Skeletal muscle satellite cell (primary cell): ENCODE measurements around the gene KLF16.
A peak's percentile ranks its signal among the peaks of the same experiment; 100 is the strongest.

Experiments used
- H3K27me3 ChIP-seq: 2 replicates; pipeline ENCODE4 v1.7.0; 2013; ENCODE audit warnings: low read length; ENCODE audit not compliant: control insufficient read depth, insufficient read depth
- H3K36me3 ChIP-seq: 2 replicates; pipeline ENCODE4 v1.7.0; 2013; ENCODE audit warnings: mild to moderate bottlenecking, control low read depth, low read length; ENCODE audit not compliant: insufficient read depth
- H3K4me1 ChIP-seq: 2 replicates; pipeline ENCODE4 v1.7.0; 2013; ENCODE audit warnings: low read length; ENCODE audit not compliant: control insufficient read depth, insufficient read depth
- H3K4me2 ChIP-seq: 2 replicates; pipeline ENCODE4 v1.7.0; 2013; ENCODE audit warnings: mild to moderate bottlenecking, low read length
- H3K4me3 ChIP-seq: 2 replicates; pipeline ENCODE4 v1.7.0; 2013; ENCODE audit warnings: low read length
- H3K9ac ChIP-seq: 2 replicates; pipeline ENCODE4 v1.7.0; 2013; ENCODE audit warnings: mild to moderate bottlenecking, low read depth, low read length, moderate library complexity
- H3K9me3 ChIP-seq: replicated peaks from 2 replicates; pipeline ENCODE4 v1.7.0; 2013; ENCODE audit warnings: mild to moderate bottlenecking, control low read depth, low read length

The KLF16 gene

DNA sequence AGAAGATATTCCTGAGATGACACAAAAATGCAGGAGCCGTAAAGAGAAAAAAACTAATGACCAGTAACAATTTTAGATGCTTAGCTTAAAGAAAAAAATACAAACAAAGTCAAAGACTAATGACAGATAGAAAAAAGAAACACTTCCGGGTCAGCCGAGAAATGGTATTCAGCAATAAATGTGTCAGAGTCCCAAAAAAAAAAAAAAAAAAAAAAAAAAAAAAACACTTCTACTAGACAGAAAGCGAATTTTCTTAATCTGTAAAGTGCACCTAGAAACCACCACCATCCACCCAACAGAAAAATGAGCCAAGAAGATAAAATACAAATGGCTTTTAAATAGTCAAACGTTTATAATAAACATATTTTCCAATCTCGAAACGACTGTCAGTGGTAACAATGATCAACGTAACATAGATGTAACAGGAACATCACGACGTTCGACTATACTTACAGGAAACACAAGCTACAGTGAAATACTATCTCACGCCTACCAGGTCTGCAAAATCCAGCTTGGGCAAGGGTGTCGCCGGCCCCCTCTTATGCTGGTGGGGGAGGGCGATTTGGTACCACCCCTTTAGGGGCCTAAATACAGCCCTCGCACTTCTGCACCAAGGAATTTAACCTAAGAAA, 11.3 kb upstream of the KLF16 start:
- peak overlapping the region; percentile 97 for H3K9ac ChIP-seq
- peak overlapping the region; percentile 99 for H3K4me3 ChIP-seq
- no peaks in the 10 kb centered on the region for H3K27me3 ChIP-seq

DNA sequence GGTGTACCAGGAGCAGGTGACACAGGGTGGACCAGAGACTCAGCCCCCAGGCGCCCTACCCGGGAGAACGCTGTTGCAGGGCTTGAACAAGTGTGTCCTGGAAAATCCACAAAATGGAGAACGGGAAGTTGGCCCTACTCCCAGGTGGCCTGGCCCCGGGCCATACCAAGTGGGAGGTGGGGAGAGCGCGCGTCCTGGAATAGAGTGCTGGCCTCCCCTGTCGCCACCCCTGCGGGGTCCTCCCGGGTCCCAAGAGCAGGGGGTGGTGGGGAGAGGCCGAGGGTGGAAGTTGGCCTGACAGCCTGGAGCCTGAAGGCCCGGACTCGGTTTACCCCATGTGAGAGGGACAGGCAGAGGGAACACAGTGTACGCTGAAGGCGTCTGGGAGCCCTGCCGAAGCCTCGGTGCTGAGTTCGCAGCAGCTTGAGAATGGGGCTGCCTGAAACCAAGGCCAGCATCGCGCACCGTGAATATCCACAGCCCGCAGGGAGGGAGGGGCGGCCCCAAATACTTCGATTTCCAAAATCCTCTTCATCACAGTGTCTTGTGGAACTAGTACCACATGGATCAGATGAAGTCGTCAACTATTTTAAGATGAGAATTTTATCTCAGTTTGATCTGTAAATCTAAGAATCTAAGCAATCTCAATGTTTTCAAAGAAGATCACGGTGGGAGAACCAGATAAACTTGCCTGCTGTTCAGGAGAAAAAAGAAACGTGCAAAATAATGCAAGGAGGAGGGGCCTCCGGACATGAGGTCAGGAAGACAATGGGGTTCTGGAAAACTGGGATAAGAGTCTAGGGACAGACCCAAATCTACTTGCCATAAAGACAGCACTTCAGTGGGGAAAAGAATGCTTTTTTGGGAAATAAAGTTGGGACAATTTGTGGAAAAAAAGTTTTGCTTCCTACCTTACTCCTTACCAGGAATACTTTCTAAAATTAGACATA, 10.4 kb upstream of the KLF16 start:
- H3K36me3 ChIP-seq: peaks cover 6% of the 10 kb centered on the region
- H3K9ac ChIP-seq: peak overlapping the region; percentile 97
- H3K9me3 ChIP-seq: no peaks in the 10 kb centered on the region
- H3K4me1 ChIP-seq: peaks cover 25% of the 10 kb centered on the region
- H3K4me3 ChIP-seq: peak overlapping the region; percentile 99
- H3K4me2 ChIP-seq: peak overlapping the region; percentile 95
- no peaks in the 10 kb centered on the region for H3K27me3 ChIP-seq

More for the DNA sequence above, 11.3 kb upstream of the KLF16 start:
- H3K4me2 ChIP-seq: peak overlapping the region; percentile 95
- H3K9me3 ChIP-seq: no peaks in the 10 kb centered on the region
- peaks cover 6% of the 10 kb centered on the region for H3K36me3 ChIP-seq
- H3K4me1 ChIP-seq: peaks cover 25% of the 10 kb centered on the region

DNA sequence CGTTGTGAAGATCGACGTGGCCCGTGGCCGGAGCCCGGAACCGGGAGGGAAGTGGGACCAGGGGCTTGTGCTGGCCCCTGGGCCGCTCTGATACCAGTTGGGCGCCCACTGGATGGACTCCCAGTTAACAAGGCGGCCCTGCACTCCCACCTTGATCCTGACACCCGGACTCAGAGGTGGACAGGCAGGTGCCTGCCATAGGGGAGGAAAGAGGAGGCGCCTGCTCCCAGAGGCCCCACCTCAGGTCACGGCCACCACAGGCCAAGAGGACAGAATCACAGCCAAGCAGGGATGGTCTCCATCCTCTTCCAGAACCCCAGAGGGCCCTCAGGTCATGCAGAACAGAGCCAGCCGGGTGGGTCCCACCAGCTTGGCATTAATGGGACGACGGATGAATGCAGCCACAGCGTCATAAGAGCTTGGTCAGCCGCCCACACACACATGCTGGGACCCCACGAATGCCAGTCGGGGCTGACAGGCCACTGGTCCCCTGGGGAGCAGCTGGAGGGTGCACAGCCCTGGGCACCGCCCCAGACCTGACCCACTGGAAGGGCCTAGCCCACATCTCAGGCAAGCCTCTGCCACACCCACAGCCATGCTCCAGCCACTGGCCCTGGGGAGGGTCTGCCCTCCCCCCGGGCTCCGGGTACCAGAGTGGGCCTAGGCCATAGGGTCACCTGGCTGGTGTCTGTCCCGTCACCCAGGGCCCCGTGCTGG, 9.6 kb upstream of the KLF16 start:
- H3K4me3 ChIP-seq: peak overlapping the region; percentile 99
- H3K4me1 ChIP-seq: peaks cover 25% of the 10 kb centered on the region
- peak overlapping the region; percentile 95 for H3K4me2 ChIP-seq
- H3K9me3 ChIP-seq: no peaks in the 10 kb centered on the region
- peak overlapping the region; percentile 97 for H3K9ac ChIP-seq
- peaks cover 6% of the 10 kb centered on the region for H3K36me3 ChIP-seq
- H3K27me3 ChIP-seq: no peaks in the 10 kb centered on the region

DNA sequence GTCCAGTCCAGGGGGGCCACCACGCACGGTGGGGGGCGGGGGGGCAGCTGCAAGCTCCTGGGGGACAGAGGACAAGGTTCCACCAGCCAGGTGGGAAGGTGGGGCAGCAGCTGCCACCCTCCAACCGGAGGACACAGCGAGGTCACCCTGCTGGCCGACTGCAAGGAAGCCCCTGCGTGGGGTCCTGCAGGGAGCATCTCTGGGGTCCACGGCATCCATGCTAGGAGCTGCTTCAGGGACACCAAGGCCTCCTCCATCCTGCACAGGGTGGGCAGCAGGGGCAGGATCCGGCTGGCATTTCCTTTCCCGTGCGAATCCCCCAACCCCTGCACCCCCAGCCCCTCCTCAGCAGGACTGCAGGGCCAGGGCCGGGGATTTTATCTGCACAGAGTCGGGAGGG, 8.3 kb upstream of the KLF16 start:
- H3K9ac ChIP-seq: no peak overlapping the region
- no peak overlapping the region for H3K4me3 ChIP-seq
- H3K27me3 ChIP-seq: no peaks in the 10 kb centered on the region
- H3K4me1 ChIP-seq: peaks cover 24% of the 10 kb centered on the region
- H3K4me2 ChIP-seq: no peak overlapping the region
- H3K36me3 ChIP-seq: peaks cover 6% of the 10 kb centered on the region
- H3K9me3 ChIP-seq: no peaks in the 10 kb centered on the region

DNA sequence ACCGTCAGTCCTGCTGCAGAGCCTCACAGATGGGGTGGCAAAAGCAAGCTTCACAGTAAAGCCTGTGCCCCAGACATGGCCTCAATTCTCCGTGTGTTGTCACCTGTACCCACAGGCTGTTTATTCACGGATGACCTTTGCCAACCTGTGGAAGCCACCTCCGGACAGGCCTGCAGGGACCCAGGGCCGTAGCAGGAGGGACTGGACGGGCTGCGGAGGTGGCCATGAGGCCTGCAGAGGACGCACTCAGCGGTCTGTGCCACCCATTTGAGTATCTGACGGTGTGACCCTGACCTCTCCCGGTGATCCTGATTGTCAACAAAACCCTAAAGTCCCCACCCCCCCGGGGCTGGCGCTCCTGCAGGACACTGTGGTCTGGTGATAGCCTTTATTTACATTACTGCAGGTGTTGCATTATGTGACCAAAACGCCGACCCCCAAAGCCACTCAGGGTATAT, 7.8 kb upstream of the KLF16 start:
- Histone ChIP-seq H3K4me3 (no peak overlapping the region), H3K27me3 (no peaks in the 10 kb centered on the region), H3K36me3 (peaks cover 6% of the 10 kb centered on the region), H3K4me2 (no peak overlapping the region), H3K9me3 (no peaks in the 10 kb centered on the region), H3K9ac (no peak overlapping the region), H3K4me1 (peaks cover 19% of the 10 kb centered on the region)

DNA sequence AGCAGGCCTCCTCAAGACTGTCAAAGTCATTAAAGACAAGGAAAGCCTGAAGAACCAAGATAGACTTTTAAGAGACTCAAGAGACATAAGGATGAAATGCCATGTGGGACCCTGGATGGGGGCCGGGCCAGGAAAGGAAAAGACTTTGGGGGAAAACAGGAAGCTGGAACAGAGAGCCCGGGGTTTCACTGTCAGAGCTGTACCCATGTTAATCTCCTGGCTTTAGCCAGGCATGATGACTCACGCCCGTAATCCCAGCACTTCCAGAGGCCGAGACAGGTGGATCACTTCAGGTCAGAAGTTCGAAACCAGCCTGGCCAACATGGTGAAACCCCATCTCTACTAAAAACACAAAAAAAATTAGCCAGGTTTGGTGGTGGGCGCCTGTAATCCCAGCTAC, 5.6 kb upstream of the KLF16 start:
- H3K4me1 ChIP-seq: peaks cover 17% of the 10 kb centered on the region
- no peaks in the 10 kb centered on the region for H3K9me3 ChIP-seq
- H3K36me3 ChIP-seq: peaks cover 6% of the 10 kb centered on the region
- no peak overlapping the region for H3K4me2 ChIP-seq
- no peaks in the 10 kb centered on the region for H3K27me3 ChIP-seq
- no peak overlapping the region for H3K9ac ChIP-seq
- H3K4me3 ChIP-seq: no peak overlapping the region

DNA sequence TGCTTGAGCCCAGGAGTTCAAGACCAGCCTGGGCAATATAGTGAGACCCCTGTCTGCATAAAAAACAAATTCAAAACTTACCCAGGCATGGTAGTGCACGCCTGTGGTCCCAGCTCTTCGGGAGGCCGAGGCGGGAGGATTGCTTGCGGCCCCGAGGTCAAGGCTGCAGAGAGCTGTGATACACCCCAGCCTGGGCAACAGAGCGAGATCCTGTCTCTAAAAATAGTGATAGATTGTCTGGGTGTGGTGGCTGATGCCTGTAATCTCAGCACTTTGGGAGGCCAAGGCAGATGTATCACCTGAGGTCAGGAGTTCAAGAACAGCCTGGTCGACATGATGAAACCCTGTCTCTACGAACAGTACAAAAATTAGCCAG, 4.0 kb upstream of the KLF16 start:
- Histone ChIP-seq H3K9me3 (no peaks in the 10 kb centered on the region), H3K4me2 (no peak overlapping the region), H3K9ac (no peak overlapping the region), H3K4me3 (no peak overlapping the region), H3K27me3 (no peaks in the 10 kb centered on the region), H3K4me1 (peaks cover 4% of the 10 kb centered on the region), H3K36me3 (peaks cover 6% of the 10 kb centered on the region)

DNA sequence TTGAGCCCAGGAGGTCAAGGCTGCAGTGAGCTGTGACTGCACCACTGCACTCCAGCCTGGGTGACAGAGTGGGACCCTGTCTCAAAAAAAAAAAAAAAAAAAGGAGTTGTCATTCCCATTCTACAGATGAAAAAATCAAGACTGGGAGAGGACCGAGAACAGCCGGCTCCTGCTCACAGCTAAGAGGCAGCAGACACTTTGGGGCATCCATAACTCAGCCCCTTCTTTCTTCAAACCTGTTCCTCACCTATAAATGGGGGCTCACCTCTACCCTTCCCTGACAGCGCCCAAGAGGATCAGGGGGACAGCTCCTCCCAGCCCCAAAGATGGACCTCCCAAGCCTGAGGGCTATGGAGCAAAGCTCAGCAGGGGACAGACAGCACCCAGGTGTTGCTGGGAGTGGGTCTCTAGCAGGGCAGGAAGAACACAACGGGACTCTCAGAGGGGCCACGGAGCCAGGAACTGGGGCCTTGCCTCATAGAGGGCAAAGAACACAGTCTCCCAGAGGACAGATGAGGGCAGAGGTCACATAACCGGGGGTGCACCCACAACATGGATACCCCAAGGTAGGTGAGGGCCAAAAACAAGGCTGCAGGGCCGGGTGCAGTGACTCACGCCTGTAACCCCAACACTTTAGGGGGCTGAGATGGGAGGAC, 3.4 kb upstream of the KLF16 start:
- H3K9ac ChIP-seq: no peak overlapping the region
- peaks cover 6% of the 10 kb centered on the region for H3K36me3 ChIP-seq
- H3K9me3 ChIP-seq: no peaks in the 10 kb centered on the region
- H3K4me2 ChIP-seq: no peak overlapping the region
- no peak overlapping the region for H3K4me3 ChIP-seq
- H3K27me3 ChIP-seq: no peaks in the 10 kb centered on the region
- H3K4me1 ChIP-seq: peaks cover 4% of the 10 kb centered on the region

DNA sequence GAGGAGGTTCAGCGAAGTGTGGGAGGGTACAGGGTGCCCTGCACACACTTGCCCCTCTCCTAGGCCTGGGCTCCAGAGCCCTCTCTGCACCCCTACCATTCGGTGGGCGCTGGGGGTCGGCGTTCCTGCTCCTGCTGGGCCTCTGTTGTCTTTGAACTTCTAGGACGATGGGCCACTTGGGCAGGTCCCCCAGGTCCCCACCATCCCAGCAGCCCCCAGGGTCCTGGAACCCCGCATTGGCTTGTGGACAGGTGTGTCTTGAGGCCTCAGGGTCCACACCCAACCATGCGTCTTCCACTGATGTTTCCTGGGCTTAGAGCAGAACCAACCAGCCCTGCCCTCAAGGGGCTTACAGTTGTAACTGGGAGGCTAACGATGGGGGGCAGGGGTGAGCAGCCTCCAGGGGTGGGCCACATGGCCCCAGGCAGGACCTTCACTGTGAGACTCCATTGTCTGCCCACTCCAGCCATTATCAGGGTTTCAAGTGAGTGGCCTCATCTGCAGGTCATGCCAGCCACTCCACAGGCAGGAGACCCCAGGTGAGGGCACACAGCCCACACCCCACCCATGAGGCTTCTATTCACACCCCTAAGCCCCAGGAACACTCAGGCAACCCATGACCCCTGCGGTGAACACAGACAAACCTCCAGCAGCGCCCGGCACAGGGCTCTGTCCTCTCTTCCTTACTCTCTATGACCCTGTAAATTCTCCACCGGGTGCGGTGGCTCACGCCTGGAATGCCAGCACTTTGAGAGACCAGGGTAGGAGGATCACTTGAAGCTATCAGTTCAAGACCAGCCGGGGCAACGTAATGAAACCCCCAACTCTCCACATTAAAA, 2.0 kb upstream of the KLF16 start:
- Histone ChIP-seq H3K9ac (peak overlapping the region; percentile 92), H3K9me3 (no peaks in the 10 kb centered on the region), H3K27me3 (no peaks in the 10 kb centered on the region), H3K4me2 (peak overlapping the region; percentile 93), H3K4me1 (peaks cover 17% of the 10 kb centered on the region), H3K4me3 (peak overlapping the region; percentile 85), H3K36me3 (no peaks in the 10 kb centered on the region)

DNA sequence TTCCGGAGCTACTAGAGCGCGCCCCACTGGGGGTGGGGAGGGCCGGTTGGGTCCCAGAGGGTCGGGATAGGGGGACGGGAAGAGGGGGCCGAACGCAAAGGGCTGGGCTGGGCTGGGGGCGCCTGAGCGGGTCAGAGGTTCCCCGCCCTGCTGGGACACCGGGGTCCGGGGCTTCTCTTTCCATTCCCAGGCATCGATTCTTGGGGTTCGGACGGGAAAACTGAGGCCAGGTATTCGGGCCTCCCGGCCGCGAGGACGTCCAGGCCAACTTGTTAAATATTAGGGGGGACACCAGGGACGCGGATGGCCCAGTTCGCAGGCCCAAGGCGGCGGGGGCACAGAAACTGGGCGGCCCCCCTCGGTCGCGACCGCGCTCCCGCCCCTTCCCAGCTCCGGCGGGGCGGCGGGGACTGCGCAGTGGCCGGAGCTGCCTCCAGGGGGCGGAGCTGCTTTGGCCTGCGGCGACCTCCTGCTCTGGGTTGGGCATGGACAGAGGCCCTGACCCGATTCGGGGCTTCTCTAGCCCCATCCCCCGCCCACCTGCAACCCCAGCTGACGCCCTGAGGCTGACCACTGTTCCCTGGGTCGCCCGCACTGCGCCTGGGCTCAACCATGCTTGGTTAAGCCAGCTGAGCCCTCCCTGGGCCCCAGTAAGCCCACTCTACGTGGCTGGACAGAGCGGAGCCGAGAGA, 1.2 kb upstream of the KLF16 start:
- peak overlapping the region; percentile 93 for H3K4me2 ChIP-seq
- H3K4me1 ChIP-seq: peaks cover 25% of the 10 kb centered on the region
- peak overlapping the region; percentile 92 for H3K9ac ChIP-seq
- no peaks in the 10 kb centered on the region for H3K9me3 ChIP-seq
- no peaks in the 10 kb centered on the region for H3K36me3 ChIP-seq
- no peaks in the 10 kb centered on the region for H3K27me3 ChIP-seq
- peak overlapping the region; percentile 85 for H3K4me3 ChIP-seq
